ENCODE measurements around the gene ARX. TPM values are rescaled to one million over a fixed set of nuclear protein-coding genes. Genes with fewer than 3 reads are reported as not detected.

The ARX gene
- total RNA-seq, 3 donors from 2014 or later (not counting 1 experiment from before 2014, with no cell fraction given) = not detected

DNA sequence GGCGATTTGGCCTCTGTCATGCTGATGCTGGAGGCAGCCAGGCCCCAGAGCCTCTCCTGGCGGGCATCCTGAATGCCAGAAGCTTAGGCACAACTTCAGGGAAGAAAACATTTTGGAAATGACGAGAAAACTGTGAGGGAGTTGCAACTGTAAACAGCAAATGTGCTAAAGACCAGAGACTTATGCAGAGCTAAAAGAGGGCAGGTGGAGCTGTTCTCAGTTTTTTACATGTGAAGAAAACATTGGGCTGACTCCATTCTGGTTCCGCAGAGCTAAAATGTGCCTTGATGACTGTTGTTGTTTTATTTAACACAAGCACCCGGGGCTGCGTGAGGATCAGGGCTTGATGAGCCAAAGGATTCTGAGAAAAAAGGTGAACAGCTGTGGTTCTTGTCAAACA is 10.8 kb upstream of the ARX start:
- Histone ChIP-seq H3K27me3 (ENCODE audit: control insufficient read depth, insufficient read depth, low read length) (peaks cover 13% of the 10 kb centered on the region), H3K36me3 (ENCODE audit: control insufficient read depth, insufficient read depth, low read length) (no peaks in the 10 kb centered on the region), H3K27ac (ENCODE audit: low read length) (no peak overlapping the region), H3K9me3 (ENCODE audit: control insufficient read depth, insufficient read depth, low read length) (no peaks in the 10 kb centered on the region), H3K4me1 (ENCODE audit: control insufficient read depth, insufficient read depth, low read length) (peaks cover 4% of the 10 kb centered on the region), H3K4me3 (ENCODE audit: low read length) (no peak overlapping the region)
- TF ChIP-seq, protein P1, sequence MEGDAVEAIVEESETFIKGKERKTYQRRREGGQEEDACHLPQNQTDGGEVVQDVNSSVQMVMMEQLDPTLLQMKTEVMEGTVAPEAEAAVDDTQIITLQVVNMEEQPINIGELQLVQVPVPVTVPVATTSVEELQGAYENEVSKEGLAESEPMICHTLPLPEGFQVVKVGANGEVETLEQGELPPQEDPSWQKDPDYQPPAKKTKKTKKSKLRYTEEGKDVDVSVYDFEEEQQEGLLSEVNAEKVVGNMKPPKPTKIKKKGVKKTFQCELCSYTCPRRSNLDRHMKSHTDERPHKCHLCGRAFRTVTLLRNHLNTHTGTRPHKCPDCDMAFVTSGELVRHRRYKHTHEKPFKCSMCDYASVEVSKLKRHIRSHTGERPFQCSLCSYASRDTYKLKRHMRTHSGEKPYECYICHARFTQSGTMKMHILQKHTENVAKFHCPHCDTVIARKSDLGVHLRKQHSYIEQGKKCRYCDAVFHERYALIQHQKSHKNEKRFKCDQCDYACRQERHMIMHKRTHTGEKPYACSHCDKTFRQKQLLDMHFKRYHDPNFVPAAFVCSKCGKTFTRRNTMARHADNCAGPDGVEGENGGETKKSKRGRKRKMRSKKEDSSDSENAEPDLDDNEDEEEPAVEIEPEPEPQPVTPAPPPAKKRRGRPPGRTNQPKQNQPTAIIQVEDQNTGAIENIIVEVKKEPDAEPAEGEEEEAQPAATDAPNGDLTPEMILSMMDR (IDR thresholded peaks at IDR 0.05) = no peak
- no peaks in the 10 kb centered on the region for H3K36me3 Mint-ChIP-seq
- no peak overlapping the region for H3K4me3 Mint-ChIP-seq
- H3K9me3 Mint-ChIP-seq = no peaks in the 10 kb centered on the region
- H3K4me1 Mint-ChIP-seq = peaks cover 7 to 8% of the 10 kb centered on the region in 2 donors
- ATAC-seq = no peak
- WGBS (ENCODE audit: insufficient coverage) = 78% methylated on average over 4 of the region's 6 CpGs
- H3K27me3 Mint-ChIP-seq (ENCODE audit: low read depth in 2 of 2) = peaks cover 24 to 59% of the 10 kb centered on the region in 2 donors
- DNase-seq = no peak
- no peak overlapping the region for H3K27ac Mint-ChIP-seq
- intact Hi-C loops (cut with micrococcal nuclease) = loop anchor here (10.0 kb wide), 1 partner anchor 192 kb away; no protein-coding TSS in a partner anchor

DNA sequence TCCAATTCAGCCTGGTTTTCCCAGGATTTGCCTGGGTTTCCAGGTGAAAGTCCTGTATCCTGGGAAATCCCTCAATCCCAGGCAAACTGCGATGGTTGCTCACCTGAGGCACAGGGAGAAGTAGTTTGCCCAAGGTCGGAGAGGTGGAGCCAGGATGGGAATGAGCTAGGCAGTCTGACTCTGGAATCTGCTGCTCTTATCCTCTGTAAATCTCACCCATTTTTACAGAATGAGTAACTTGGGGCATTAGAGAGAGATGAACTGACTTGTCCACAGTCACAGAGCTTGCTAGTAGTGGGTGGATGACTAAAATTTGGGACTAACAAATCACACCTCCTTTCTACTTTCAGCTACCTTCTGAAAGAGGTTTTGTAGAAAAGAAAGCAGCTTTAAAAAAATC is 9.8 kb upstream of the ARX start:
- no peaks in the 10 kb centered on the region for H3K36me3 ChIP-seq (ENCODE audit: control insufficient read depth, insufficient read depth, low read length)
- intact Hi-C loops (cut with micrococcal nuclease) = loop anchor here (10.0 kb wide), 1 partner anchor 191 kb away; no protein-coding TSS in a partner anchor
- WGBS (ENCODE audit: insufficient coverage) = 80% methylated on average over 2 of the region's 2 CpGs
- ATAC-seq (no peak), DNase-seq (no peak)
- Mint-ChIP-seq H3K9me3 (no peaks in the 10 kb centered on the region), H3K27me3 (ENCODE audit: low read depth in 2 of 2) (peaks cover 28 to 65% of the 10 kb centered on the region in 2 donors), H3K27ac (no peak overlapping the region), H3K4me3 (no peak overlapping the region), H3K4me1 (peaks cover 12 to 14% of the 10 kb centered on the region in 2 donors), H3K36me3 (no peaks in the 10 kb centered on the region)
- TF ChIP-seq, protein P1 (IDR thresholded peaks at IDR 0.05) = no peak
- H3K27me3 ChIP-seq (ENCODE audit: control insufficient read depth, insufficient read depth, low read length) = peaks cover 21% of the 10 kb centered on the region
- H3K9me3 ChIP-seq (ENCODE audit: control insufficient read depth, insufficient read depth, low read length) = no peaks in the 10 kb centered on the region
- peaks cover 14% of the 10 kb centered on the region for H3K4me1 ChIP-seq (ENCODE audit: control insufficient read depth, insufficient read depth, low read length)
- no peak overlapping the region for H3K27ac ChIP-seq (ENCODE audit: low read length)
- H3K4me3 ChIP-seq (ENCODE audit: low read length) = no peak overlapping the region

DNA sequence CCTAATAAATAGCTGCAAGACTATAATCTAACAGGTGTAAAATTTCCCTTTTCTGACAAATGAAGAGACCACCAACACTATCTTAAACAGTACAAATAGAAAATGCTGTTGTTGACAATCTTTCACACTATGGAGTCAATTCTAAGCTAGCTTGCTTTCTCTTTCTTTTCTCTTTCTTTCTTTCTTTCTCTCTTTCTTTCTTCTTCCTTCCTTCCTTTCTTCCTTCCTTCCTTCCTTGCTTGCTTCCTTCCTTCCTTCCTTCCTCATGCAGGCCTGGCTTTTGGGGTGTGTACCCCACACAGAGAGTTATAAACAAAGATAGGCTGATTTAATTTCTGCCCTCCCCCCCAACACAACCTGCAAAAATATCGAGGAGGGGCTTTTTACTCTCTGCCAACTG is 8.1 kb upstream of the ARX start:
- no peak for ATAC-seq
- no peak overlapping the region for H3K27ac Mint-ChIP-seq
- H3K9me3 ChIP-seq (ENCODE audit: control insufficient read depth, insufficient read depth, low read length) = no peaks in the 10 kb centered on the region

More for the DNA sequence above, 8.1 kb upstream of the ARX start:
- TF ChIP-seq, protein P1 (IDR thresholded peaks at IDR 0.05) = no peak
- Mint-ChIP-seq H3K4me3 (no peak overlapping the region), H3K27me3 (ENCODE audit: low read depth in 2 of 2) (peaks cover 32 to 62% of the 10 kb centered on the region in 2 donors), H3K36me3 (no peaks in the 10 kb centered on the region), H3K4me1 (peaks cover 12 to 14% of the 10 kb centered on the region in 2 donors), H3K9me3 (no peaks in the 10 kb centered on the region)
- intact Hi-C loops (cut with micrococcal nuclease) = loop anchor here (10.0 kb wide), 1 partner anchor 189 kb away; no protein-coding TSS in a partner anchor
- H3K4me1 ChIP-seq (ENCODE audit: control insufficient read depth, insufficient read depth, low read length) = peaks cover 22% of the 10 kb centered on the region
- H3K27ac ChIP-seq (ENCODE audit: low read length) = no peak overlapping the region
- 63% methylated on average over 1 of the region's 1 CpG for WGBS (ENCODE audit: insufficient coverage)
- no peaks in the 10 kb centered on the region for H3K36me3 ChIP-seq (ENCODE audit: control insufficient read depth, insufficient read depth, low read length)
- H3K4me3 ChIP-seq (ENCODE audit: low read length) = no peak overlapping the region
- no peak for DNase-seq
- H3K27me3 ChIP-seq (ENCODE audit: control insufficient read depth, insufficient read depth, low read length) = peaks cover 31% of the 10 kb centered on the region

All from natural killer cell (primary cell).